T-helper 2 cell treated with Interferon-gamma antibody and Interleukin-4, amounts not matched to agents 100 ng/mL and 5 ng/mL, for 36 hours (primary cell): Measurements from ENCODE around the gene ADIRF. TPM values are rescaled to one million over a fixed set of nuclear protein-coding genes. Genes with fewer than 3 reads are reported as not detected.
"Not testable (repeated sequence)": the region's sequence is repeated elsewhere in the genome, so short reads cannot be mapped to it uniquely, and the experiment has no call there.

Experiments
- intact Hi-C: fragments of 100-400 bp; cut with micrococcal nuclease; formaldehyde crosslinking; loops from one replicate; pipeline ENCODE4 v1.15.1; 2023
- total RNA-seq: library from RNA; stranded (reverse); gene quantifications from 2 replicates; pipeline ENCODE4 v1.2.3, GENCODE V29; 2022

The ADIRF gene
- not detected in 2 replicates for total RNA-seq

- intact Hi-C loops, result no loop called here
Observed at GRCh38 chr10:86968271-86968993, at the start of gene ADIRF. TSS of gene ADIRF (plus strand) at chr10:86968482. CDS start at chr10:86968545, 63 bp downstream.

GRCh38 chr10:86922553-86922961 lies 45.7 kb upstream of the ADIRF start:
- intact Hi-C loops, result no loop called here

GRCh38 chr10:86929468-86930380 lies 38.6 kb upstream of the ADIRF start:
- intact Hi-C loops, result no loop called here

GRCh38 chr10:86931872-86932271 lies 36.4 kb upstream of the ADIRF start:
- intact Hi-C loops, result no loop called here

GRCh38 chr10:86932674-86933073 lies 35.6 kb upstream of the ADIRF start:
- intact Hi-C loops, result no loop called here

- intact Hi-C loops, result not testable (repeated sequence)
Observed at GRCh38 chr10:86934162-86934711, 34.0 kb upstream of the ADIRF start.

GRCh38 chr10:86936661-86937501 lies 31.4 kb upstream of the ADIRF start:
- intact Hi-C loops, result no loop called here

GRCh38 chr10:86937502-86938154 lies 30.7 kb upstream of the ADIRF start:
- intact Hi-C loops, result no loop called here

GRCh38 chr10:86938260-86938659 lies 30.0 kb upstream of the ADIRF start:
- intact Hi-C loops, result no loop called here

GRCh38 chr10:86940076-86940475 lies 28.2 kb upstream of the ADIRF start:
- intact Hi-C loops, result not testable (repeated sequence)

- intact Hi-C loops, result no loop called here
Observed at GRCh38 chr10:86940677-86941076, 27.6 kb upstream of the ADIRF start.

- intact Hi-C loops, result no loop called here
Observed at GRCh38 chr10:86941426-86941825, 26.9 kb upstream of the ADIRF start.

GRCh38 chr10:86941991-86942421 lies 26.3 kb upstream of the ADIRF start:
- intact Hi-C loops, result no loop called here

GRCh38 chr10:86942441-86943315 lies 25.6 kb upstream of the ADIRF start:
- intact Hi-C loops, result no loop called here

- intact Hi-C loops, result no loop called here
Observed at GRCh38 chr10:86943316-86944030, 24.8 kb upstream of the ADIRF start.

GRCh38 chr10:86944031-86944419 lies 24.3 kb upstream of the ADIRF start:
- intact Hi-C loops, result no loop called here

- intact Hi-C loops, result no loop called here
Observed at GRCh38 chr10:86944471-86944870, 23.8 kb upstream of the ADIRF start.

GRCh38 chr10:86944907-86945306 lies 23.4 kb upstream of the ADIRF start:
- intact Hi-C loops, result no loop called here
